Measurements from ENCODE around the gene GABRB1.

GABRB1 gene

DNA sequence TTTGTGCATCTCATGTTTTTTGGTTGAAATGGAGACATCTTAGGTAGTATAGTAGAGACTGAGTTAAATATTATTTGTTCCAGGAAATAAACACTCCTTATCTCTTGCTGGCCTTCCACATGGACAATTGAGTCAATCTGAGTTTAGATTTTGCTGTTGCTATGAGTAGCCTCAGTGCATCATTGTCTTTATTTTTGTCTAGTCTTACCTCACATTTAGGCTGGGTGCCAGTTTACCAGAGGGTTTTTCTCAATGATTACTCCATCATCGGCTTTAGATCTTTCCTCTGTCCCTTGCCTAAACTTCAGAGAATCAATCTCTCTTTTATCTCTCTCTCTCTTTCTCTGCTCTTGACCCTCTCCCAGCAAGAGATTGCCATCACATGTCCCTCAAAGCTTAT lies 73.6 kb downstream of the GABRB1 start:
- Histone ChIP-seq H3K23ac (ENCODE audit: low read length in 2 of 2) (no peak overlapping the region), H3K4me3 (ENCODE audit: insufficient read depth in 1 of 2, low read depth in 1 of 2, low read length in 2 of 2) (no peak overlapping the region), H2AFZ (ENCODE audit: low read depth, low read length) (no peak overlapping the region), H3K27ac (ENCODE audit: low read length, poor library complexity, severe bottlenecking) (no peak overlapping the region), H3K18ac (ENCODE audit: low read depth in 1 of 2, low read length in 2 of 2) (no peak overlapping the region), H2BK5ac (ENCODE audit: low read depth, low read length, poor library complexity, severe bottlenecking) (no peak overlapping the region), H4K91ac (ENCODE audit: low read length) (no peak overlapping the region), H3K36me3 (ENCODE audit: control insufficient read depth in 1 of 2, insufficient read depth in 2 of 2, low read depth in 1 of 2, low read length in 2 of 2) (no peaks in the 10 kb centered on the region), H3K4me1 (ENCODE audit: control insufficient read depth, insufficient read depth, low read depth, low read length) (no peaks in the 10 kb centered on the region), H3K4me2 (ENCODE audit: low read length, poor library complexity, severe bottlenecking) (no peak overlapping the region), H3K9me3 (ENCODE audit: control insufficient read depth, low read length) (no peaks in the 10 kb centered on the region), H2AK5ac (ENCODE audit: low read length, severe bottlenecking) (no peak overlapping the region), H2BK120ac (ENCODE audit: low read depth, low read length) (no peak overlapping the region), H3K79me1 (replicated peaks; ENCODE audit: low read length, poor library complexity, severe bottlenecking) (no peaks in the 10 kb centered on the region), H2BK15ac (ENCODE audit: low read depth, poor library complexity, severe bottlenecking) (no peak overlapping the region), H3K14ac (ENCODE audit: low read length in 2 of 2) (no peak overlapping the region), H4K8ac (ENCODE audit: low read length) (no peak overlapping the region), H3K9ac (ENCODE audit: low read length) (no peak overlapping the region), H2BK12ac (ENCODE audit: low read length in 2 of 2) (no peak overlapping the region), H3K27me3 (ENCODE audit: control insufficient read depth in 1 of 2, insufficient read depth in 1 of 2, low read length in 2 of 2) (no peaks in the 10 kb centered on the region), H3K4ac (ENCODE audit: low read depth in 1 of 2, low read length in 2 of 2) (no peak overlapping the region)
- 85% methylated on average over 1 of the region's 1 CpG for WGBS
- peak; percentile 38 for DNase-seq

DNA sequence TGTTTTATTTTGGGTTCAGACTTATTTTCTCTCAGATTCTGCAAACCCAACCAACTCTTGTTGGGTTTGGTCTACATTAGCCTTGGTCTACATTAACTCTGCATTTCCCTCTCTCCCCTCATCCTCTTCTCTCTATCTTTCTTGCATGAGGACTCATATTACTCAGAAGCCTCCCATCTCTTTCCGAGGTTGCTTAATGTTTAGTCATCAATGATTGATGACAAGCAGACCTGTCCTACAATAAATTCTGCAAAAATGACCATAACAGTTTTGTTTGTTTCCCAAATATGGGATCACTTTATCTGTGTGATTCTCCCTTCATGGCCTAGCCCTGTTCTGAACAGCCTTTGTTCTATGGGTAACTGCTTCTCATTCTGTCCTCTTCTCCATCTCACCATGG lies 75.2 kb downstream of the GABRB1 start:
- no peaks in the 10 kb centered on the region for H3K9me3 ChIP-seq (ENCODE audit: control insufficient read depth, low read length)
- no peaks in the 10 kb centered on the region for H3K79me1 ChIP-seq (replicated peaks; ENCODE audit: low read length, poor library complexity, severe bottlenecking)
- H4K8ac ChIP-seq (ENCODE audit: low read length) = no peak overlapping the region
- no peaks in the 10 kb centered on the region for H3K4me1 ChIP-seq (ENCODE audit: control insufficient read depth, insufficient read depth, low read depth, low read length)
- no peaks in the 10 kb centered on the region for H3K27me3 ChIP-seq (ENCODE audit: control insufficient read depth in 1 of 2, insufficient read depth in 1 of 2, low read length in 2 of 2)
- H3K36me3 ChIP-seq (ENCODE audit: control insufficient read depth in 1 of 2, insufficient read depth in 2 of 2, low read depth in 1 of 2, low read length in 2 of 2) = no peaks in the 10 kb centered on the region
- WGBS = 7% methylated on average over 1 of the region's 1 CpG
- H3K4me2 ChIP-seq (ENCODE audit: low read length, poor library complexity, severe bottlenecking) = no peak overlapping the region
- H2BK5ac ChIP-seq (ENCODE audit: low read depth, low read length, poor library complexity, severe bottlenecking) = no peak overlapping the region
- H2BK120ac ChIP-seq (ENCODE audit: low read depth, low read length) = no peak overlapping the region
- H3K23ac ChIP-seq (ENCODE audit: low read length in 2 of 2) = no peak overlapping the region
- DNase-seq = peak; percentile 63
- no peak overlapping the region for H4K91ac ChIP-seq (ENCODE audit: low read length)
- H3K4ac ChIP-seq (ENCODE audit: low read depth in 1 of 2, low read length in 2 of 2) = no peak overlapping the region
- no peak overlapping the region for H3K27ac ChIP-seq (ENCODE audit: low read length, poor library complexity, severe bottlenecking)
- H3K4me3 ChIP-seq (ENCODE audit: insufficient read depth in 1 of 2, low read depth in 1 of 2, low read length in 2 of 2) = no peak overlapping the region
- H2BK12ac ChIP-seq (ENCODE audit: low read length in 2 of 2) = no peak overlapping the region
- H2BK15ac ChIP-seq (ENCODE audit: low read depth, poor library complexity, severe bottlenecking) = no peak overlapping the region
- no peak overlapping the region for H3K18ac ChIP-seq (ENCODE audit: low read depth in 1 of 2, low read length in 2 of 2)
- no peak overlapping the region for H3K9ac ChIP-seq (ENCODE audit: low read length)
- H3K14ac ChIP-seq (ENCODE audit: low read length in 2 of 2) = no peak overlapping the region
- no peak overlapping the region for H2AFZ ChIP-seq (ENCODE audit: low read depth, low read length)
- no peak overlapping the region for H2AK5ac ChIP-seq (ENCODE audit: low read length, severe bottlenecking)

DNA sequence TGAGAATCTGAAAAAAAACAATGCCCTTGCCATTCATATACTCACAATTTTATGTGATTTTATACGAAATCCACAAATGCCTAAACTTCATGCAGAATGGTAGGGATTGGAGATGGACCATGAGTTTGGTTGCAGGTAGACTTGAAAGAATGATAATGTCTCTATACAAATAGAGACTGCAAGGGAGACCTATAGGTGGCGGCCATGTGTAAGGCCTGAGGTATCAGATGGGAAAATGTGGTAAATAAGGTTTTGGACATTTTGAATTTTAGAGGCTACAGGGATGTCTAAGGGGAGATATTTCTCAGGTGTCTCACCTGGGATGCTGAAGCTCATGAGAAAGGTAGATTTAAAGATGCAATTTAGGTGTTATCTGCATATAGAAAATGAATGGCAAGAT lies 78.0 kb downstream of the GABRB1 start:
- H3K79me1 ChIP-seq (replicated peaks; ENCODE audit: low read length, poor library complexity, severe bottlenecking) = no peaks in the 10 kb centered on the region
- no peak overlapping the region for H4K8ac ChIP-seq (ENCODE audit: low read length)
- DNase-seq = no peak
- no peaks in the 10 kb centered on the region for H3K36me3 ChIP-seq (ENCODE audit: control insufficient read depth in 1 of 2, insufficient read depth in 2 of 2, low read depth in 1 of 2, low read length in 2 of 2)
- H3K9me3 ChIP-seq (ENCODE audit: control insufficient read depth, low read length) = no peaks in the 10 kb centered on the region
- H3K4me1 ChIP-seq (ENCODE audit: control insufficient read depth, insufficient read depth, low read depth, low read length) = no peaks in the 10 kb centered on the region
- no peak overlapping the region for H2BK120ac ChIP-seq (ENCODE audit: low read depth, low read length)
- no peak overlapping the region for H2BK12ac ChIP-seq (ENCODE audit: low read length in 2 of 2)
- WGBS = 100% methylated on average over 2 of the region's 2 CpGs
- no peak overlapping the region for H3K27ac ChIP-seq (ENCODE audit: low read length, poor library complexity, severe bottlenecking)
- no peak overlapping the region for H2AFZ ChIP-seq (ENCODE audit: low read depth, low read length)
- H4K91ac ChIP-seq (ENCODE audit: low read length) = no peak overlapping the region
- no peak overlapping the region for H3K18ac ChIP-seq (ENCODE audit: low read depth in 1 of 2, low read length in 2 of 2)
- no peak overlapping the region for H3K4me3 ChIP-seq (ENCODE audit: insufficient read depth in 1 of 2, low read depth in 1 of 2, low read length in 2 of 2)
- H3K4ac ChIP-seq (ENCODE audit: low read depth in 1 of 2, low read length in 2 of 2) = no peak overlapping the region
- no peak overlapping the region for H3K23ac ChIP-seq (ENCODE audit: low read length in 2 of 2)
- H2BK5ac ChIP-seq (ENCODE audit: low read depth, low read length, poor library complexity, severe bottlenecking) = no peak overlapping the region
- no peak overlapping the region for H3K4me2 ChIP-seq (ENCODE audit: low read length, poor library complexity, severe bottlenecking)
- no peak overlapping the region for H3K9ac ChIP-seq (ENCODE audit: low read length)
- H3K27me3 ChIP-seq (ENCODE audit: control insufficient read depth in 1 of 2, insufficient read depth in 1 of 2, low read length in 2 of 2) = no peaks in the 10 kb centered on the region
- no peak overlapping the region for H3K14ac ChIP-seq (ENCODE audit: low read length in 2 of 2)
- H2AK5ac ChIP-seq (ENCODE audit: low read length, severe bottlenecking) = no peak overlapping the region
- H2BK15ac ChIP-seq (ENCODE audit: low read depth, poor library complexity, severe bottlenecking) = no peak overlapping the region

GRCh38 chr4:47110546-47111132 lies 79.3 kb downstream of the GABRB1 start:
- H3K79me1 ChIP-seq (replicated peaks; ENCODE audit: low read length, poor library complexity, severe bottlenecking) = no peaks in the 10 kb centered on the region
- no peaks in the 10 kb centered on the region for H3K9me3 ChIP-seq (ENCODE audit: control insufficient read depth, low read length)
- no peak overlapping the region for H4K91ac ChIP-seq (ENCODE audit: low read length)
- no peak overlapping the region for H2AK5ac ChIP-seq (ENCODE audit: low read length, severe bottlenecking)
- no peak for DNase-seq
- H3K23ac ChIP-seq (ENCODE audit: low read length in 2 of 2) = no peak overlapping the region
- no peak overlapping the region for H4K8ac ChIP-seq (ENCODE audit: low read length)
- no peak overlapping the region for H2BK5ac ChIP-seq (ENCODE audit: low read depth, low read length, poor library complexity, severe bottlenecking)
- H2BK12ac ChIP-seq (ENCODE audit: low read length in 2 of 2) = no peak overlapping the region
- no peaks in the 10 kb centered on the region for H3K27me3 ChIP-seq (ENCODE audit: control insufficient read depth in 1 of 2, insufficient read depth in 1 of 2, low read length in 2 of 2)
- H3K27ac ChIP-seq (ENCODE audit: low read length, poor library complexity, severe bottlenecking) = no peak overlapping the region
- no CpG with 5 or more reads among the region's 1 CpG for WGBS
- H3K4me1 ChIP-seq (ENCODE audit: control insufficient read depth, insufficient read depth, low read depth, low read length) = no peaks in the 10 kb centered on the region
- H3K36me3 ChIP-seq (ENCODE audit: control insufficient read depth in 1 of 2, insufficient read depth in 2 of 2, low read depth in 1 of 2, low read length in 2 of 2) = no peaks in the 10 kb centered on the region
- H2AFZ ChIP-seq (ENCODE audit: low read depth, low read length) = no peak overlapping the region
- no peak overlapping the region for H3K14ac ChIP-seq (ENCODE audit: low read length in 2 of 2)
- no peak overlapping the region for H2BK120ac ChIP-seq (ENCODE audit: low read depth, low read length)
- no peak overlapping the region for H3K4ac ChIP-seq (ENCODE audit: low read depth in 1 of 2, low read length in 2 of 2)
- no peak overlapping the region for H2BK15ac ChIP-seq (ENCODE audit: low read depth, poor library complexity, severe bottlenecking)
- H3K18ac ChIP-seq (ENCODE audit: low read depth in 1 of 2, low read length in 2 of 2) = no peak overlapping the region
- no peak overlapping the region for H3K4me3 ChIP-seq (ENCODE audit: insufficient read depth in 1 of 2, low read depth in 1 of 2, low read length in 2 of 2)
- no peak overlapping the region for H3K9ac ChIP-seq (ENCODE audit: low read length)
- no peak overlapping the region for H3K4me2 ChIP-seq (ENCODE audit: low read length, poor library complexity, severe bottlenecking)
